SU-DHL-6 (cell line): ENCODE measurements around the gene NCOR2.

ENCODE experiments used
- EZH2phosphoT487 ChIP-seq: fragments of 200-600 bp; sonication (generic), shearing (Covaris generic); conservative IDR thresholded peaks from 2 replicates; pipeline ENCODE4 v1.6.1; 2018; ENCODE audit warnings: mild to moderate bottlenecking, antibody characterized with exemption, low read length, moderate library complexity, mixed read lengths
- TF ChIP-seq, protein P1 (sequence below): fragments of 200-600 bp; sonication (generic); IDR thresholded peaks from one replicate; pipeline ENCODE4 v1.5.1; 2017; ENCODE audit warnings: antibody characterized with exemption, mild to moderate bottlenecking, low read length, moderate library complexity; ENCODE audit not compliant: insufficient read depth, poor library complexity, severe bottlenecking

DNA sequence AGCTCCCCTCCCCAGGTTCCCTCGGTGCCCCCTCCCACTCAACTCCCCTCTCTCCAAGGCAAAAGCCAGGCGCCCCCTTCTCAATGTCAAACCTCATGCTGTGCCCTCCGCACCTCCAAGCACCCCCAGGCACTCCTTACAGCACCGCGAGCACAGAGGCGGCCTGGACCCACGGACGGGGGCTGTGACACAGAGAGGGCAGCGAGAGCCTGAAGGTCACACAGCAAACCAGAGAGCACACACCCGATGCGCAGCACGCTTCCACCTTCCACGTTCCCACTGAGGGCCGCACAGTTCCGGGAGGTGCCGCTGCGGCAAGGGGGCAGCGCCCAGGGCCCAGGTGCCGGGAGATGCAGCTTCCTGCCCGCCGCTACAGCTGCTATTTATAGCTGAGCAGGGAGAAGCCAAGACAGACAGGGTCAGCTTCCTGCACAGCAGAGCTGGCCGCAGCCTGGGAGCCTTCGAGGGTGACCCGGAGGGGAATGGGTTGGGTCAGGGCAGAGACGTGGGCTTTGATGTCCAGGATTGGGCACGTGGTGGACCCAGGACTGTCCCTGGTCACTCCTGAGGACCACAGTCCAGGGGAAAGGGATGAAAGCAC is 12.9 kb downstream of the NCOR2 start:
- TF ChIP-seq, protein P1, sequence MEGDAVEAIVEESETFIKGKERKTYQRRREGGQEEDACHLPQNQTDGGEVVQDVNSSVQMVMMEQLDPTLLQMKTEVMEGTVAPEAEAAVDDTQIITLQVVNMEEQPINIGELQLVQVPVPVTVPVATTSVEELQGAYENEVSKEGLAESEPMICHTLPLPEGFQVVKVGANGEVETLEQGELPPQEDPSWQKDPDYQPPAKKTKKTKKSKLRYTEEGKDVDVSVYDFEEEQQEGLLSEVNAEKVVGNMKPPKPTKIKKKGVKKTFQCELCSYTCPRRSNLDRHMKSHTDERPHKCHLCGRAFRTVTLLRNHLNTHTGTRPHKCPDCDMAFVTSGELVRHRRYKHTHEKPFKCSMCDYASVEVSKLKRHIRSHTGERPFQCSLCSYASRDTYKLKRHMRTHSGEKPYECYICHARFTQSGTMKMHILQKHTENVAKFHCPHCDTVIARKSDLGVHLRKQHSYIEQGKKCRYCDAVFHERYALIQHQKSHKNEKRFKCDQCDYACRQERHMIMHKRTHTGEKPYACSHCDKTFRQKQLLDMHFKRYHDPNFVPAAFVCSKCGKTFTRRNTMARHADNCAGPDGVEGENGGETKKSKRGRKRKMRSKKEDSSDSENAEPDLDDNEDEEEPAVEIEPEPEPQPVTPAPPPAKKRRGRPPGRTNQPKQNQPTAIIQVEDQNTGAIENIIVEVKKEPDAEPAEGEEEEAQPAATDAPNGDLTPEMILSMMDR: no peak
- TF ChIP-seq EZH2phosphoT487: no peak
